Liver (tissue), 9 donors: ENCODE data around the gene TNS3. TPM values are rescaled to one million over a fixed set of nuclear protein-coding genes. Genes with fewer than 3 reads are reported as not detected.
"Not testable (repeated sequence)": the region's sequence is repeated elsewhere in the genome, so short reads cannot be mapped to it uniquely, and the experiment has no call there.

Experiments used
- DNase-seq: peaks from one replicate; pipeline ENCODE4 v3.0.0-alpha.2; 2017; ENCODE audit warnings: low spot score
- H3K27ac ChIP-seq, 2 donors: one replicate each; pipeline ENCODE4 v1.7.0; 2013; ENCODE audit warnings: inconsistent platforms in 2 of 2, low read length in 2 of 2, control low read depth in 1 of 2, low read depth in 1 of 2, mild to moderate bottlenecking in 1 of 2
- H3K27me3 ChIP-seq, 4 donors: one replicate each; pipeline versions ENCODE4 v1.6.1 to v1.7.0; 2013; ENCODE audit warnings: low read length in 3 of 4, inconsistent platforms in 1 of 4, mild to moderate bottlenecking in 1 of 4, moderate library complexity in 1 of 4; ENCODE audit not compliant: control insufficient read depth in 4 of 4, insufficient read depth in 4 of 4
- H3K36me3 ChIP-seq, 4 donors: one replicate each; pipeline versions ENCODE4 v1.6.1 to v1.7.0; 2013; ENCODE audit warnings: low read length in 3 of 4, mild to moderate bottlenecking in 3 of 4, low read depth in 1 of 4, moderate library complexity in 1 of 4; ENCODE audit not compliant: control insufficient read depth in 4 of 4, insufficient read depth in 3 of 4
- H3K4me1 ChIP-seq, 4 donors: one replicate each; pipeline versions ENCODE4 v1.6.1 to v1.7.0; 2013; ENCODE audit warnings: low read length in 3 of 4, mild to moderate bottlenecking in 3 of 4, moderate library complexity in 1 of 4; ENCODE audit not compliant: control insufficient read depth in 4 of 4, insufficient read depth in 4 of 4
- H3K4me3 ChIP-seq, 3 donors: one replicate each; pipeline versions ENCODE4 v1.6.1 to v1.7.0; 2013; ENCODE audit warnings: low read length in 3 of 3, control low read depth in 1 of 3, low read depth in 1 of 3, mild to moderate bottlenecking in 1 of 3
- H3K9ac ChIP-seq, 2 donors: one replicate each; pipeline ENCODE4 v1.7.0; 2013; ENCODE audit warnings: low read length in 2 of 2, mild to moderate bottlenecking in 2 of 2, moderate library complexity in 2 of 2, control low read depth in 1 of 2, low read depth in 1 of 2
- H3K9me3 ChIP-seq, 4 donors: one replicate each; pipeline versions ENCODE4 v1.6.1 to v1.7.0; 2013; ENCODE audit warnings: low read length in 3 of 4; ENCODE audit not compliant: control insufficient read depth in 4 of 4
- EGR1 ChIP-seq, 2 donors: IDR thresholded peaks; 2 replicates each; pipeline ENCODE4 v1.6.1; 2016 to 2018; ENCODE audit warnings: antibody characterized with exemption in 2 of 2, low read depth in 2 of 2
- FOXA1 ChIP-seq: IDR thresholded peaks from 2 replicates; pipeline ENCODE4 v1.6.1; 2016; ENCODE audit warnings: antibody characterized with exemption
- FOXA2 ChIP-seq: IDR thresholded peaks from 2 replicates; pipeline ENCODE4 v1.6.1; 2016; ENCODE audit warnings: antibody characterized with exemption
- GABPA ChIP-seq, 2 donors: IDR thresholded peaks in 1 of 2; conservative IDR thresholded peaks in 1 of 2; 2 replicates each; pipeline ENCODE4 v1.6.1; 2016; ENCODE audit warnings: antibody characterized with exemption in 2 of 2, mild to moderate bottlenecking in 1 of 2, moderate library complexity in 1 of 2
- HNF4G ChIP-seq: IDR thresholded peaks from 2 replicates; pipeline ENCODE4 v1.6.1; 2016; ENCODE audit warnings: antibody characterized with exemption
- JUND ChIP-seq, 2 donors: IDR thresholded peaks; 2 replicates each; pipeline ENCODE4 v1.6.1; 2016; ENCODE audit warnings: antibody characterized with exemption in 2 of 2
- MAX ChIP-seq: IDR thresholded peaks from 2 replicates; pipeline ENCODE4 v1.6.1; 2016; ENCODE audit warnings: antibody characterized with exemption
- NR2F2 ChIP-seq: IDR thresholded peaks from 2 replicates; pipeline ENCODE4 v1.6.1; 2016; ENCODE audit warnings: antibody characterized with exemption
- REST ChIP-seq: IDR thresholded peaks from 2 replicates; pipeline ENCODE4 v1.6.1; 2016; ENCODE audit warnings: antibody characterized with exemption, mild to moderate bottlenecking
- RXRA ChIP-seq, 2 donors: IDR thresholded peaks; 2 replicates each; pipeline ENCODE4 v1.6.1; 2017 to 2018; ENCODE audit warnings: antibody characterized with exemption in 2 of 2, mild to moderate bottlenecking in 1 of 2
- TAF1 ChIP-seq: conservative IDR thresholded peaks from 2 replicates; pipeline ENCODE4 v1.6.1; 2016; ENCODE audit warnings: antibody characterized with exemption, mild to moderate bottlenecking
- YY1 ChIP-seq: IDR thresholded peaks from 2 replicates; pipeline ENCODE4 v1.6.1; 2016; ENCODE audit warnings: antibody characterized with exemption, mild to moderate bottlenecking
- ZBTB33 ChIP-seq: IDR thresholded peaks from 2 replicates; pipeline ENCODE4 v1.6.1; 2016; ENCODE audit warnings: antibody characterized with exemption
- WGBS: extraction: QIAGEN DNeasy Blood & Tissue Kit; methylation state at CpG from one replicate; pipeline ENCODE4 v1.1.7; 2013; 5-methylcytosine and 5-hydroxymethylcytosine counted together
- polyA plus RNA-seq, 2 donors: library from polyadenylated mRNA; stranded (reverse) in 1 of 2; unstranded in 1 of 2; fragments of 200-250 nt in 1 of 2; fragments of >200 nt in 1 of 2; fragmentation: Nextera tagmentation in 1 of 2; extraction: Ambion mirVana in 1 of 2; gene quantifications; one replicate each; pipeline versions ENCODE4 v1.2.1 to v1.2.3, GENCODE V29; 2013 to 2015
- total RNA-seq, 2 donors: library from RNA; depleted of rRNA; stranded (reverse); fragments of >200 nt; gene quantifications; one replicate each; pipeline ENCODE4 v1.2.3, GENCODE V29; 2014
- donor health status: healthy.
- donor health status: healthy.
- donor health status: healthy.
- donor health status: healthy.
- donor health status: healthy.

TNS3 gene
- total and polyA plus RNA-seq, 4 donors = 16.8 to 100 (median 29.5) TPM

GRCh38 chr7:47469846-47470245, 112.1 kb downstream of the TNS3 start:
- H3K36me3 ChIP-seq, H3K9me3 ChIP-seq, DNase-seq, H3K27me3 ChIP-seq: not testable (repeated sequence)
- WGBS = 47% methylated on average over 5 of the region's 5 CpGs
- Histone ChIP-seq H3K9ac (peak overlapping the region in 1 of 2 donors; percentile 67), H3K4me1 (peaks cover 11 to 60% (median 24%) of the 10 kb centered on the region in 4 donors), H3K27ac (peak overlapping the region; percentile 78 to 83), H3K4me3 (peak overlapping the region; percentile 47 to 74 (median 69))
- peak; percentile 32 for TF ChIP-seq FOXA2

GRCh38 chr7:47466832-47467231, 115.1 kb downstream of the TNS3 start:
- Histone ChIP-seq H3K4me1 (peaks cover 8 to 43% (median 20%) of the 10 kb centered on the region in 4 donors), H3K9ac (no peak overlapping the region), H3K27ac (peak overlapping the region; percentile 29 to 65), H3K9me3 (no peaks in the 10 kb centered on the region), H3K4me3 (no peak overlapping the region), H3K36me3 (peaks cover 0 to 13% (median 7%) of the 10 kb centered on the region in 4 donors), H3K27me3 (no peaks in the 10 kb centered on the region)
- no peak for DNase-seq
- 66% methylated on average over 4 of the region's 4 CpGs for WGBS
- TF ChIP-seq FOXA1 = no peak
- TF ChIP-seq ZBTB33 = no peak
- TF ChIP-seq NR2F2 = no peak
- no peak for TF ChIP-seq HNF4G
- no peak for TF ChIP-seq TAF1
- TF ChIP-seq EGR1 (IDR thresholded peaks at IDR 0.05; ENCODE audit: low read depth in 2 of 2) = no peak
- TF ChIP-seq MAX = no peak
- no peak for TF ChIP-seq YY1
- TF ChIP-seq RXRA (IDR thresholded peaks at IDR 0.05) = no peak
- TF ChIP-seq JUND (IDR thresholded peaks at IDR 0.05) = no peak
- no peak for TF ChIP-seq GABPA (IDR thresholded peaks at IDR 0.05 in 1 of 2, conservative IDR thresholded peaks at IDR 0.05 in 1 of 2)
- TF ChIP-seq REST = no peak

GRCh38 chr7:47465191-47465590, 116.7 kb downstream of the TNS3 start:
- no peak overlapping the region for H3K27ac ChIP-seq
- no peak for DNase-seq

More at GRCh38 chr7:47465191-47465590, 116.7 kb downstream of the TNS3 start:
- H3K9ac ChIP-seq = no peak overlapping the region
- H3K4me3 ChIP-seq = no peak overlapping the region
- TF ChIP-seq MAX (no peak), RXRA (IDR thresholded peaks at IDR 0.05) (peak in 1 of 2 donors; percentile 14)
- WGBS = 80% methylated on average over 7 of the region's 7 CpGs
- peaks cover 0 to 13% (median 7%) of the 10 kb centered on the region in 4 donors for H3K36me3 ChIP-seq
- H3K27me3 ChIP-seq = no peaks in the 10 kb centered on the region
- H3K4me1 ChIP-seq = peaks cover 9 to 43% (median 28%) of the 10 kb centered on the region in 4 donors
- H3K9me3 ChIP-seq = no peaks in the 10 kb centered on the region
